HG02798 (cell line): Measurements from ENCODE around the gene ARHGAP6.
"Not testable (repeated sequence)": the region's sequence is repeated elsewhere in the genome, so short reads cannot be mapped to it uniquely, and the experiment has no call there.

Experiments used
- ATAC-seq: cut with Tn5 transposase; IDR thresholded peaks from one replicate; pipeline ENCODE4 v1.9.1; 2021; ENCODE audit warnings: mild to moderate bottlenecking; ENCODE audit not compliant: unreplicated experiment, poor library complexity

Gene ARHGAP6

GRCh38 chrX:11535156-11535919, 130.4 kb downstream of the ARHGAP6 start:
- ATAC-seq = no peak

- peak; percentile 80 for ATAC-seq
Measured at GRCh38 chrX:11533199-11533651, 132.5 kb downstream of the ARHGAP6 start.

- ATAC-seq = no peak
Measured at GRCh38 chrX:11532291-11533078, 133.2 kb downstream of the ARHGAP6 start.

GRCh38 chrX:11531226-11531625, 134.5 kb downstream of the ARHGAP6 start:
- no peak for ATAC-seq

GRCh38 chrX:11530621-11531020, 135.1 kb downstream of the ARHGAP6 start:
- ATAC-seq = no peak

- ATAC-seq = peak; percentile 49
Measured at GRCh38 chrX:11528623-11529022, 137.1 kb downstream of the ARHGAP6 start.

- ATAC-seq = no peak
Measured at GRCh38 chrX:11525685-11526084, 140.0 kb downstream of the ARHGAP6 start.

GRCh38 chrX:11519234-11519633, 146.5 kb downstream of the ARHGAP6 start:
- ATAC-seq = not testable (repeated sequence)

GRCh38 chrX:11509786-11510185, 155.9 kb downstream of the ARHGAP6 start:
- ATAC-seq = no peak

GRCh38 chrX:11504234-11504633, 161.5 kb downstream of the ARHGAP6 start:
- no peak for ATAC-seq

GRCh38 chrX:11499076-11500044, 166.4 kb downstream of the ARHGAP6 start:
- ATAC-seq = no peak

GRCh38 chrX:11491375-11491774, 174.3 kb downstream of the ARHGAP6 start:
- not testable (repeated sequence) for ATAC-seq

- ATAC-seq = no peak
Measured at GRCh38 chrX:11484290-11484689, 181.4 kb downstream of the ARHGAP6 start.

- no peak for ATAC-seq
Measured at GRCh38 chrX:11481035-11481434, 184.7 kb downstream of the ARHGAP6 start.

GRCh38 chrX:11480626-11481025, 185.1 kb downstream of the ARHGAP6 start:
- no peak for ATAC-seq

- ATAC-seq = no peak
Measured at GRCh38 chrX:11478911-11479310, 186.8 kb downstream of the ARHGAP6 start.

GRCh38 chrX:11478026-11478425, 187.7 kb downstream of the ARHGAP6 start:
- no peak for ATAC-seq

- no peak for ATAC-seq
Measured at GRCh38 chrX:11474576-11474975, 191.1 kb downstream of the ARHGAP6 start.

- no peak for ATAC-seq
Measured at GRCh38 chrX:11474021-11474420, 191.7 kb downstream of the ARHGAP6 start.

- no peak for ATAC-seq
Measured at GRCh38 chrX:11472879-11473278, 192.8 kb downstream of the ARHGAP6 start.
